PC-9 (cell line): ENCODE results near the gene SLC6A17. TPM values are rescaled to one million over a fixed set of nuclear protein-coding genes. Genes with fewer than 3 reads are reported as not detected.

Source experiments
- BruUV-seq: library from RNA; stranded (reverse); fragments of 400-500 nt; replicated peaks from 2 replicates; lab custom pipeline; 2021; lab: Mats Ljungman, UMichigan
- CTCF ChIA-PET: fragments of 300-600 bp; sonication (Branson Sonifier 250); formaldehyde crosslinking; loops from one replicate; lab custom pipeline; 2022; ENCODE audit warnings: antibody characterized with exemption; lab: Charles Lee
- POLR2A ChIA-PET: fragments of 300-600 bp; sonication (Branson Sonifier 250); formaldehyde crosslinking; loops from one replicate; lab custom pipeline; 2022; ENCODE audit warnings: antibody characterized with exemption; ENCODE audit not compliant: unreplicated experiment; lab: Charles Lee
- DNase-seq, 2 experiments: peaks; one replicate each; pipeline versions ENCODE4 v3.0.0 to v3.0.0-alpha.2; 2015 to 2022; ENCODE audit warnings: mixed read lengths in 1 of 2
- H2AFZ ChIP-seq: fragments of 200-600 bp; sonication (generic); 2 replicates; pipeline ENCODE4 v1.8.1; 2017; ENCODE audit warnings: antibody characterized with exemption
- H3F3A ChIP-seq: fragments of 200-600 bp; sonication (generic); 2 replicates; pipeline ENCODE4 v1.8.1; 2017; ENCODE audit warnings: antibody characterized with exemption, mild to moderate bottlenecking, low read depth; ENCODE audit not compliant: insufficient read depth
- H3K27ac ChIP-seq: fragments of 200-600 bp; sonication (generic); 2 replicates; pipeline ENCODE4 v1.6.1; 2016; ENCODE audit warnings: mixed run types
- H3K27me3 ChIP-seq: fragments of 200-600 bp; sonication (generic); 2 replicates; pipeline ENCODE4 v1.6.1; 2016; ENCODE audit warnings: low read depth, mixed run types; ENCODE audit not compliant: insufficient read depth
- H3K36me3 ChIP-seq: fragments of 200-600 bp; sonication (generic); 2 replicates; pipeline ENCODE4 v1.6.1; 2016; ENCODE audit warnings: low read depth, mixed run types
- H3K4me1 ChIP-seq: fragments of 200-600 bp; sonication (generic); replicated peaks from 2 replicates; pipeline ENCODE4 v1.6.1; 2016; ENCODE audit warnings: mixed run types; ENCODE audit not compliant: insufficient read depth
- H3K4me2 ChIP-seq: fragments of 200-600 bp; sonication (generic); 2 replicates; pipeline ENCODE4 v1.6.1; 2017; ENCODE audit warnings: mixed run types
- H3K4me3 ChIP-seq: fragments of 200-600 bp; sonication (generic); 2 replicates; pipeline ENCODE4 v1.6.1; 2016; ENCODE audit warnings: mixed run types
- H3K79me2 ChIP-seq: fragments of 200-600 bp; sonication (generic); 2 replicates; pipeline ENCODE4 v1.6.1; 2017; ENCODE audit warnings: low read depth, mixed run types
- H3K9me2 ChIP-seq: fragments of 200-600 bp; sonication (generic); 2 replicates; pipeline ENCODE4 v1.8.1; 2017; ENCODE audit warnings: mild to moderate bottlenecking; ENCODE audit not compliant: insufficient read depth
- H3K9me3 ChIP-seq: fragments of 200-600 bp; sonication (generic); 2 replicates; pipeline ENCODE4 v1.8.1; 2016; ENCODE audit warnings: low read depth; ENCODE audit not compliant: insufficient read depth
- H4K20me1 ChIP-seq: fragments of 200-600 bp; sonication (generic); 2 replicates; pipeline ENCODE4 v1.8.1; 2017; ENCODE audit not compliant: insufficient read depth
- EZH2 ChIP-seq: fragments of 200-600 bp; sonication (generic); IDR thresholded peaks from 2 replicates; pipeline ENCODE4 v1.8.0; 2017; ENCODE audit warnings: antibody characterized with exemption, low read depth
- intact Hi-C: fragments of 100-400 bp; cut with micrococcal nuclease; formaldehyde crosslinking; loops from one replicate; pipeline ENCODE4 v1.10.0; 2022; ENCODE audit not compliant: unreplicated experiment
- total RNA-seq: library from RNA; stranded (reverse); gene quantifications from 2 replicates; pipeline ENCODE4 v1.2.3, GENCODE V29; 2021
- TF ChIP-seq, protein P1 (sequence below): fragments of 200-600 bp; sonication (generic); conservative IDR thresholded peaks from 2 replicates; pipeline ENCODE4 v1.6.1; 2017; ENCODE audit warnings: mixed run types, antibody characterized with exemption, mild to moderate bottlenecking, moderate library complexity

SLC6A17 gene
- total RNA-seq, 1 experiment from 2014 or later, result 4.5 TPM

DNA sequence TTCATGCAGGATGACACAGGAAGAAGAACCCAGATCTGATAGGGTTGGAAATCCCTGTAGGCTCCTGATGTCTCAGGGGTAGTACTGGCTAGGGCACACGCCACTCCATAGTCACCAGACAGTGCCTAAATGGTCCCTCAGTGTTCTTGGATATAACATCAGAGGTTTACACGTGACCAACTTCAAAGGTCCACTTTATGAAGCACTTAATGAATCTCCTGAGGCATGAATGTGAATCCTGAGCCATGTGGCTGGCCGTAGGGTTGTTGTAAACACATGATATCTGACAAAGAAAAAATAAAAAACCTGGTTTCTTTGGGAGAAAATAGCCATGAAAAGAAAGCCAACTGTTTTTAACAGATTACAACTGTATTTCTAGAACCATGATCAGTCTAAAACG is 27.5 kb downstream of the SLC6A17 start:
- Histone ChIP-seq H3K4me1 (no peaks in the 10 kb centered on the region), H3K36me3 (no peaks in the 10 kb centered on the region)
- no peak for DNase-seq

DNA sequence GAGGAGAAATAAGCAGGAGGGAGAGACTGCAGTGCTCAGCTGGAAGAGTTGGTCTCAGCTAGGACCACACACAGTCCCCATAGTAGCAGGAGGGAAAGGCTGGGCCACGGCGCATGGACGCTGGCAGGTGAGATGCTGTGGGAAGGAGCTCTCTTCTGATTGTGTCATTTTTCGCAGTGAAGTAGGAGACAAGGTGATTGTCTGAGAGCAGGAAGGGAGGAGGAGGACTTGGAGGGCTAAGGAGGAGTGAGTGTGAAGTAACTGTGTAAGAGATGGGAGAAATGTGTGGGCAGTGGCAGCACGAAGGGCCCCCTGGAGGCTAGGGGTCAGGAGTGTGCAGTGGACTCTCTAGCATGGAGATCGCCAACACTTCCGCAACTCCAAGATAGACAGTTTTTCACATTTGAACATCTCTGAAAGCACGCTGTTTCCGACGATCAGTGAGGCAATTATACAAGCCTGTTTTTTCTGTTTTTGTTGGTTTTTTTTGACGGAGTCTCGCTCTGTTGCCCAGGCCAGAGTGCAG is 33.4 kb downstream of the SLC6A17 start:
- H3K27ac ChIP-seq, result no peak overlapping the region
- TF ChIP-seq, protein P1, sequence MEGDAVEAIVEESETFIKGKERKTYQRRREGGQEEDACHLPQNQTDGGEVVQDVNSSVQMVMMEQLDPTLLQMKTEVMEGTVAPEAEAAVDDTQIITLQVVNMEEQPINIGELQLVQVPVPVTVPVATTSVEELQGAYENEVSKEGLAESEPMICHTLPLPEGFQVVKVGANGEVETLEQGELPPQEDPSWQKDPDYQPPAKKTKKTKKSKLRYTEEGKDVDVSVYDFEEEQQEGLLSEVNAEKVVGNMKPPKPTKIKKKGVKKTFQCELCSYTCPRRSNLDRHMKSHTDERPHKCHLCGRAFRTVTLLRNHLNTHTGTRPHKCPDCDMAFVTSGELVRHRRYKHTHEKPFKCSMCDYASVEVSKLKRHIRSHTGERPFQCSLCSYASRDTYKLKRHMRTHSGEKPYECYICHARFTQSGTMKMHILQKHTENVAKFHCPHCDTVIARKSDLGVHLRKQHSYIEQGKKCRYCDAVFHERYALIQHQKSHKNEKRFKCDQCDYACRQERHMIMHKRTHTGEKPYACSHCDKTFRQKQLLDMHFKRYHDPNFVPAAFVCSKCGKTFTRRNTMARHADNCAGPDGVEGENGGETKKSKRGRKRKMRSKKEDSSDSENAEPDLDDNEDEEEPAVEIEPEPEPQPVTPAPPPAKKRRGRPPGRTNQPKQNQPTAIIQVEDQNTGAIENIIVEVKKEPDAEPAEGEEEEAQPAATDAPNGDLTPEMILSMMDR, result no peak
- TF ChIP-seq EZH2, result no peak
- DNase-seq, result no peak
- no peaks in the 10 kb centered on the region for H3K9me2 ChIP-seq
- H2AFZ ChIP-seq, result no peak overlapping the region
- peaks cover 26% of the 10 kb centered on the region for H3F3A ChIP-seq
- no peaks in the 10 kb centered on the region for H3K36me3 ChIP-seq
- H3K79me2 ChIP-seq, result no peaks in the 10 kb centered on the region
- BruUV-seq, result no TSS peak
- intact Hi-C loops, result no loop called here
- H3K27me3 ChIP-seq, result no peaks in the 10 kb centered on the region
- H3K9me3 ChIP-seq, result no peaks in the 10 kb centered on the region
- no peak overlapping the region for H3K4me3 ChIP-seq
- ChIA-PET CTCF (interaction anchor here (0.5 kb wide), 1 partner anchor 1231 kb away, joined by 3 read pairs; no protein-coding TSS in a partner anchor), POLR2A (no interaction called here)
- H4K20me1 ChIP-seq, result no peaks in the 10 kb centered on the region
- no peak overlapping the region for H3K4me2 ChIP-seq
- peaks cover 37% of the 10 kb centered on the region for H3K4me1 ChIP-seq

More for the DNA sequence above, 27.5 kb downstream of the SLC6A17 start:
- BruUV-seq, result no TSS peak
- H3K79me2 ChIP-seq, result no peaks in the 10 kb centered on the region
- no peak overlapping the region for H2AFZ ChIP-seq
- H4K20me1 ChIP-seq, result no peaks in the 10 kb centered on the region
- intact Hi-C loops, result no loop called here
- ChIA-PET POLR2A (no interaction called here), CTCF (no interaction called here)
- TF ChIP-seq, protein P1, result no peak
- TF ChIP-seq EZH2, result no peak
- no peaks in the 10 kb centered on the region for H3F3A ChIP-seq
- H3K9me2 ChIP-seq, result no peaks in the 10 kb centered on the region
- H3K27me3 ChIP-seq, result no peaks in the 10 kb centered on the region
- H3K4me3 ChIP-seq, result no peak overlapping the region
- no peak overlapping the region for H3K4me2 ChIP-seq
- no peaks in the 10 kb centered on the region for H3K9me3 ChIP-seq
- no peak overlapping the region for H3K27ac ChIP-seq

DNA sequence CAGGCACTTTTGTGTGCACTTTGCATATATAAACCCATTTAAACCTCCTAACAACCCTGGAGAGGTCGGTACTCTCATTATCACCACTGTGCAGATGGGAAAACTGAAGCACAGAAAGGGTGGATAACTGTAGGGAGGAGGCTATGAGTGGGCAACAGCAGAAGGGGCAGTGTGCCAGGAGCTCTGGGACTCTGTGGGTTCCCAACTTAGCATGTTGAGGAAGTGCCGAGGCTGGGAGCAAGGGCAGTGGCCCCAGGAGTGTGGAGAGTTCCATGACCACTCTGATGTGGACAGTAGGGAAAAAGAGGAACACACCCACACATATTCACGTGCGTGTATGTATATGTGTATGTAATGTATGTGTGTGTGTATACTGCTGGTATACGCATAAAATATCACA is 34.2 kb downstream of the SLC6A17 start:
- DNase-seq, result no peak
- peaks cover 34% of the 10 kb centered on the region for H3F3A ChIP-seq
- H3K27me3 ChIP-seq, result no peaks in the 10 kb centered on the region
- no peak overlapping the region for H3K4me2 ChIP-seq
- ChIA-PET POLR2A (no interaction called here), CTCF (no interaction called here)
- intact Hi-C loops, result no loop called here
- no peak overlapping the region for H3K4me3 ChIP-seq
- no peak overlapping the region for H3K27ac ChIP-seq
- TF ChIP-seq, protein P1, result no peak
- no peak for TF ChIP-seq EZH2
- H3K9me2 ChIP-seq, result no peaks in the 10 kb centered on the region
- no peaks in the 10 kb centered on the region for H3K79me2 ChIP-seq
- H3K4me1 ChIP-seq, result peaks cover 45% of the 10 kb centered on the region
- H4K20me1 ChIP-seq, result no peaks in the 10 kb centered on the region
- no peak overlapping the region for H2AFZ ChIP-seq
- no peaks in the 10 kb centered on the region for H3K36me3 ChIP-seq
- no TSS peak for BruUV-seq
- no peaks in the 10 kb centered on the region for H3K9me3 ChIP-seq
